ENCODE results near the gene ALPK1. TPM values are rescaled to one million over a fixed set of nuclear protein-coding genes. Genes with fewer than 3 reads are reported as not detected.

Gene ALPK1
- total RNA-seq, 1 experiment from 2014 or later, result 0.17 TPM

DNA sequence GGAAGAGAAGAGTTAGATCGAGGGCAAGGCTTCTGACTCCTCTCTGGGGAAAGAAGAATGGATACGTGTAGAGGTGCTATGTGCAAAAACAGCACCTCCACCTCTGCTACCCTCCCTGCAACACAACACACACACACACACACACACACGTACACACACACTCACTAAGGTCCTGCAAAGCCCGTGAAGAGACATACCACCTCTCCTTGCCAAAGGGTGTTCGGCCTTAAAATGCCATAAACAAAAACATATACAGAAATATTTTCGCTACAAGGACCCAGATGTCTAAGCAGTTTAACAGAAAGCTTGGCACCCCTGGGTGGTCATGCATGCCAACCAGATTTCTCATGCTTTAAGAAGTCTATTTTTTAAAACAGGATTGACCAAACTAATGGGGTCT, 13.0 kb upstream of the ALPK1 start:
- TF ChIP-seq, protein P1, sequence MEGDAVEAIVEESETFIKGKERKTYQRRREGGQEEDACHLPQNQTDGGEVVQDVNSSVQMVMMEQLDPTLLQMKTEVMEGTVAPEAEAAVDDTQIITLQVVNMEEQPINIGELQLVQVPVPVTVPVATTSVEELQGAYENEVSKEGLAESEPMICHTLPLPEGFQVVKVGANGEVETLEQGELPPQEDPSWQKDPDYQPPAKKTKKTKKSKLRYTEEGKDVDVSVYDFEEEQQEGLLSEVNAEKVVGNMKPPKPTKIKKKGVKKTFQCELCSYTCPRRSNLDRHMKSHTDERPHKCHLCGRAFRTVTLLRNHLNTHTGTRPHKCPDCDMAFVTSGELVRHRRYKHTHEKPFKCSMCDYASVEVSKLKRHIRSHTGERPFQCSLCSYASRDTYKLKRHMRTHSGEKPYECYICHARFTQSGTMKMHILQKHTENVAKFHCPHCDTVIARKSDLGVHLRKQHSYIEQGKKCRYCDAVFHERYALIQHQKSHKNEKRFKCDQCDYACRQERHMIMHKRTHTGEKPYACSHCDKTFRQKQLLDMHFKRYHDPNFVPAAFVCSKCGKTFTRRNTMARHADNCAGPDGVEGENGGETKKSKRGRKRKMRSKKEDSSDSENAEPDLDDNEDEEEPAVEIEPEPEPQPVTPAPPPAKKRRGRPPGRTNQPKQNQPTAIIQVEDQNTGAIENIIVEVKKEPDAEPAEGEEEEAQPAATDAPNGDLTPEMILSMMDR (conservative IDR thresholded peaks at IDR 0.05), result no peak
- no peak overlapping the region for H3T11ph ChIP-seq (ENCODE audit: low read length)
- H3K4me1 Mint-ChIP-seq, result peaks cover 7 to 15% of the 10 kb centered on the region in 2 experiments
- 0 out of 7 replicates have a peak overlapping the region, but pooled peaks of 1 of the 3 experiments have one; percentile 10 for H3K27ac Mint-ChIP-seq
- no peak overlapping the region for H3K14ac ChIP-seq (ENCODE audit: insufficient read depth, low read length)
- H3K23me2 ChIP-seq (ENCODE audit: insufficient read length, low read depth, low read length, poor library complexity, severe bottlenecking), result peaks cover 13% of the 10 kb centered on the region
- H2AK5ac ChIP-seq (ENCODE audit: insufficient read length, low read length), result no peak overlapping the region
- no peak overlapping the region for H3K27ac ChIP-seq (ENCODE audit: insufficient read length, low read depth, low read length)
- H2BK120ac ChIP-seq (ENCODE audit: low read depth, low read length, poor library complexity, severe bottlenecking), result no peak overlapping the region
- no peaks in the 10 kb centered on the region for H3K79me2 ChIP-seq (ENCODE audit: insufficient read depth, low read length)
- no peak overlapping the region for H4K91ac ChIP-seq (ENCODE audit: insufficient read length, low read depth, low read length)
- no peaks in the 10 kb centered on the region for H3K4me1 ChIP-seq (ENCODE audit: insufficient read depth, low read length)
- H3K27me3 Mint-ChIP-seq (ENCODE audit: low read depth), result peaks cover 44% of the 10 kb centered on the region
- H4K20me1 ChIP-seq (ENCODE audit: control insufficient read depth, insufficient read depth, insufficient read length), result no peaks in the 10 kb centered on the region
- no peak overlapping the region for H3K23ac ChIP-seq (ENCODE audit: insufficient read length, low read depth, low read length)
- H3K79me1 ChIP-seq (ENCODE audit: insufficient read depth, low read depth, low read length, poor library complexity, severe bottlenecking), result no peaks in the 10 kb centered on the region
- H3K9me3 Mint-ChIP-seq, result peaks cover 8 to 12% of the 10 kb centered on the region in 2 experiments
- no peak overlapping the region for H2BK5ac ChIP-seq (ENCODE audit: insufficient read length, low read length)
- DNase-seq, result no peak
- no peak overlapping the region for H3K4ac ChIP-seq (ENCODE audit: low read depth, low read length)
- H3K4me3 Mint-ChIP-seq, result peak overlapping the region in 1 of 2 experiments; percentile 12; a peak in 1 of 5 replicates
- H3K9ac ChIP-seq (ENCODE audit: extremely low read depth, insufficient read length, low read length), result no peak overlapping the region
- peaks cover 4 to 22% (median 4%) of the 10 kb centered on the region in 3 experiments; a peak in 6 of 7 replicates for H3K36me3 Mint-ChIP-seq (ENCODE audit: insufficient read depth in 1 of 3, low read depth in 3 of 3)
- no CpG with 5 or more reads among the region's 6 CpGs for whole genome bisulfite sequencing (ENCODE audit: extremely low coverage, insufficient read length, low lambda C conversion rate)
- no peak overlapping the region for H2BK15ac ChIP-seq (ENCODE audit: low read depth, low read length)
- no peaks in the 10 kb centered on the region for H3K27me3 ChIP-seq (ENCODE audit: insufficient read depth, low read length)
- H3K9me3 ChIP-seq (ENCODE audit: control insufficient read depth, low read depth, low read length), result no peaks in the 10 kb centered on the region
- no peak overlapping the region for H4K8ac ChIP-seq (replicated peaks; ENCODE audit: insufficient read length, low read depth, low read length)
- H4K5ac ChIP-seq (ENCODE audit: insufficient read length, low read depth, low read length), result no peak overlapping the region
- no peak overlapping the region for H2AFZ ChIP-seq (ENCODE audit: low read length)
- H3K56ac ChIP-seq (ENCODE audit: insufficient read length, low read depth, low read length), result no peak overlapping the region
- H3K18ac ChIP-seq (ENCODE audit: insufficient read length, low read depth, low read length), result no peak overlapping the region
- no peak overlapping the region for H3K4me2 ChIP-seq (ENCODE audit: insufficient read depth, insufficient read length, low read length)
- no peak overlapping the region for H2BK20ac ChIP-seq (ENCODE audit: low read depth, low read length, poor library complexity, severe bottlenecking)
- no peak overlapping the region for H2BK12ac ChIP-seq (ENCODE audit: insufficient read length, low read depth, low read length)

Data from H9 (cell line).